ENCODE data around the gene CHAC1.

The CHAC1 gene

GRCh38 chr15:40985541-40986330, 32.5 kb downstream of the CHAC1 start:
- POLR2A ChIA-PET: no interaction called here
- no peak for TF ChIP-seq CTCF (IDR thresholded peaks at IDR 0.05; ENCODE audit: control extremely low read depth, extremely low read depth, low read depth, missing control alignments)
- CTCF ChIA-PET: interaction anchor here (1.4 kb wide), 1 partner anchor 10 kb away, joined by 5 read pairs; no protein-coding TSS in a partner anchor
- DNase-seq (ENCODE audit: extremely low spot score): no peak

GRCh38 chr15:40986820-40987219, 33.5 kb downstream of the CHAC1 start:
- no peak for TF ChIP-seq CTCF (IDR thresholded peaks at IDR 0.05; ENCODE audit: control extremely low read depth, extremely low read depth, low read depth, missing control alignments)
- no peak for DNase-seq (ENCODE audit: extremely low spot score)
- ChIA-PET CTCF (no interaction called here), POLR2A (no interaction called here)

- no peak for TF ChIP-seq CTCF (IDR thresholded peaks at IDR 0.05; ENCODE audit: control extremely low read depth, extremely low read depth, low read depth, missing control alignments)
- DNase-seq (ENCODE audit: extremely low spot score): no peak
- ChIA-PET POLR2A (no interaction called here), CTCF (interaction anchor here (1.0 to 2.8 kb wide), 5 partner anchors 26 to 83 kb away, joined by 3 to 10 read pairs (median 3); no protein-coding TSS in a partner anchor)
Measured at GRCh38 chr15:40988156-40988555, 34.9 kb downstream of the CHAC1 start.

GRCh38 chr15:40990080-40990479, 36.8 kb downstream of the CHAC1 start:
- POLR2A ChIA-PET: no interaction called here
- CTCF ChIA-PET: interaction anchor here (2.8 to 4.0 kb wide), 2 partner anchors 48 kb away, joined by 10 to 17 read pairs; no protein-coding TSS in a partner anchor

GRCh38 chr15:40990789-40991188, 37.5 kb downstream of the CHAC1 start:
- no peak for TF ChIP-seq CTCF (IDR thresholded peaks at IDR 0.05; ENCODE audit: control extremely low read depth, extremely low read depth, low read depth, missing control alignments)
- ChIA-PET CTCF (interaction anchor here (1.3 to 4.0 kb wide), 3 partner anchors 10 to 49 kb away, joined by 3 to 17 read pairs (median 4); no protein-coding TSS in a partner anchor), POLR2A (no interaction called here)
- no peak for DNase-seq (ENCODE audit: extremely low spot score)

More at GRCh38 chr15:40990080-40990479, 36.8 kb downstream of the CHAC1 start:
- no peak for DNase-seq (ENCODE audit: extremely low spot score)
- TF ChIP-seq CTCF (IDR thresholded peaks at IDR 0.05; ENCODE audit: control extremely low read depth, extremely low read depth, low read depth, missing control alignments): no peak

- CTCF ChIA-PET: interaction anchor here (1.0 to 4.0 kb wide), 5 partner anchors 10 to 49 kb away, joined by 3 to 17 read pairs (median 4); no protein-coding TSS in a partner anchor
- no peak for DNase-seq (ENCODE audit: extremely low spot score)
- TF ChIP-seq CTCF (IDR thresholded peaks at IDR 0.05; ENCODE audit: control extremely low read depth, extremely low read depth, low read depth, missing control alignments): no peak
- POLR2A ChIA-PET: no interaction called here
Measured at GRCh38 chr15:40991355-40991754, 38.1 kb downstream of the CHAC1 start.
